ENCODE measurements around the gene EFCAB14. TPM values are rescaled to one million over a fixed set of nuclear protein-coding genes. Genes with fewer than 3 reads are reported as not detected.

The EFCAB14 gene, protein sequence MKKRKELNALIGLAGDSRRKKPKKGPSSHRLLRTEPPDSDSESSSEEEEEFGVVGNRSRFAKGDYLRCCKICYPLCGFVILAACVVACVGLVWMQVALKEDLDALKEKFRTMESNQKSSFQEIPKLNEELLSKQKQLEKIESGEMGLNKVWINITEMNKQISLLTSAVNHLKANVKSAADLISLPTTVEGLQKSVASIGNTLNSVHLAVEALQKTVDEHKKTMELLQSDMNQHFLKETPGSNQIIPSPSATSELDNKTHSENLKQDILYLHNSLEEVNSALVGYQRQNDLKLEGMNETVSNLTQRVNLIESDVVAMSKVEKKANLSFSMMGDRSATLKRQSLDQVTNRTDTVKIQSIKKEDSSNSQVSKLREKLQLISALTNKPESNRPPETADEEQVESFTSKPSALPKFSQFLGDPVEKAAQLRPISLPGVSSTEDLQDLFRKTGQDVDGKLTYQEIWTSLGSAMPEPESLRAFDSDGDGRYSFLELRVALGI
- 26.9 and 30.5 TPM in 2 replicates for total RNA-seq

DNA sequence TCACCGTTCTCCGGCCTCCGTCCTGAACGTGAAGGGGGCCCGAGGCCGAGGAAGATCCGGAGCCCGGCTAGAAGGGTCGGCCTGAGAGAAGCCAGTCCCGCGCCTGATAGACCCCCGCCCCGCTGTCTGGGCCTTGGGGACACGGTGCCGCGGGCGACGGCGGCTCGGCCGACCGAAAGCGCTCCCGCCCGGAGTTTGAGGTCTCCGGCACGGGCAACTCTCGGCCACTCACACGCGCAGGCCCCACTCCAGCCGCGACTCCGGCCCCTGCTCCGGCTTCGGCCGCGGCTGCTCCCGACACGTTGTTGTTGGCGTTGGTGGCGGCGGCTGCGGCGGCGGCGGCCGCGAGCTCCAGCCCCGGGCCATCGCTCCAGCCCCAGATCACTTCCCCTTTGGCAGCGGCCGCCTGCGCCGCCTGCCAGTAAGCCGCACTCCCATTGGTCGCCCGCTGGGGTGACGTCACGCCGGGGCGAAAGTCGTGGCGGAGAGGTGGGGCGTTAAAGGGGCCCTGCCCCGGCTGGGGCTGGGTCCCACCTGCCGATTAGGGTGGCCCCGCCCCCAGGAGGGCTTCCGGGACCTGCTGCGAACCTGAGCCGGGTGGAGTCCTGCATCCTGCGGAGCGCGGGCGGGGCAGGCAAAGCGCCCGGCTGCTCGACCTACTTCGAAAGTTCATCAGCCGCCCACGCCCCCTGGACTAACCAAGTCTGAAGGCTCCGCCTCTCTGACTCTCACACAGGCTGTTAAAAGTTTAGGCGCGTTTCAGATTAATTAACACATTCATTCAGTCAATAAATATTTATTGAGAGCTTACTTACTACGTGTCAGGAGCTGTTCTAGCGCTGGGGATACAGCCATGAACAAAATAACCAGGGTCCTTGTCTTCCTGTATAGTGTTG is at the start of gene EFCAB14:
EFCAB14 (minus strand) TSS at position 388 of the 896 bp plus-strand sequence. CDS start 1,027 bp downstream, outside the sequence.

DNA sequence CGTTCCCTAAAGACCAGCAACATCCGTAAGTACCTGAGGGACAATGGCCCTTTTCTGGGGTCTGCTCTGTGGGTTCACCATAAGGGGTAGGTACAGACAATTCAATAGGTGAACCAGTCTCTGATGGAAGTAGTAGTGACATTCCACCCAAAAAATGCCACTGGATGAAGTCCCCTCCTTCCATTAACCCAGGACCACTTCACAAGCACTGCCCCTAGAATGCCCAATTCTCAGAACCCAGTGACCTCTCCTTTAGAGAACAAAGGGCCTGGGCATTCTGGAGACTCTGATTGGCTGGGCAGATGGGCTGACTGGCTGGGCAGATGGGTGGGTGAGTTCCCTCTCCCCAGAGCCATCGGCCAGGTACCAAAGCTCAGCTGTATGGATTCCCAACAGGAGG is 47.4 kb downstream of the EFCAB14 start, which contains the start of gene TEX38:
TEX38 (plus strand) TSS at position 301 of the 400 bp plus-strand sequence; CDS start at position 382, 81 bp downstream.

DNA sequence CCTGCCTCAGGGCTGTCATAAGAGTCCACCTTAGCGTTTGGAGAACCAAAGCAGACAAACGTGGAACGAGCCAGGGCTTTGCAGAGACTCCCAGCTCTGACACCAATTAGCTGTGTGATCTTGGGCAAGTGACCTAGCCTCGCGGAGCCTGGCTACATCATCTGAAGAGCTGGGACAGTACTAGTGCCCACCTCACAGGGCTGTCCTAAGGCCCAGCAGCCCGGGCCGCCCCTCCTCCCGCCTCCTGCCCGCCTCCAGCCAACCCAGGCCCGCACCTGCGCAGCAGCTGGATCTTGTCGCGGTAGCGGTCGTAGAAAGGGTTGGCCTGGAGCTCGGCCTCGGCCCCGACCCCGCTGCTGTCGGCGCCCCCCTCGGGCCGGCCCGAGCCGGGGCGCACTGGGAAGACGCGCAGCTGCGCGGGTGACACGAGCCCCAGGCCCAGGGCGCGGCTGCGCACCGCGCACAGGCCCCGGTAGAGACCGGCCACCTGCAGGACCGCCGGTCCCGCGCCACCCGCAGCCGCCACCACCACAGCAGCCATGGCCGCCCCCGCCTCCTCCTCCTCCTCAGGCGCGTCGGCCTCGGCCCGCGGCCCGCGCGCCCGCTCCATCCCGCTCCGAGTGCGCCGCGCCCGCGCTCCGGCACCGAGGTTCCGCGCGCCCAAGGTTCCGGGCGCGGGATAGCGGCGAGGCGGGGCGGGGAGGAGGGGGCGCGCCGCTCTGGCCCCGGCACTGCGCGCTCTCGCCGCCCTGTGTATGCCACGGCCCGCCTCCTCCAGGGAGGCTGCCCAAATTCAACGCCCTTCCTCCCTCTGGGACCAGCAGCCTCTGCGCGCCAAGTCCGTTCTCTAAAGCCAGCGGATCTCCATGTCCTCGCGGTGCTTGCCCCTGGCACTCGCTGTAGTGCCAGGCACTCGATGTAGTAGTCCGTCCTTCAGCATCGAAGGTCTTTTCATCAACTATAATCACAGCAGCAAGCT is 50.8 kb downstream of the EFCAB14 start, which contains the start of gene ATPAF1:
ATPAF1 (minus strand) TSS at position 583 of the 979 bp plus-strand sequence; CDS start at position 541, 42 bp downstream.

Other genes starting within 250 kb of the EFCAB14 start
- gene DMBX1, start 229.3 kb downstream of the EFCAB14 start, total RNA-seq = not detected in 2 replicates
- not detected in 2 replicates for gene KNCN, start 167.5 kb downstream of the EFCAB14 start, total RNA-seq
- 16.3 and 21.4 TPM in 2 replicates for gene MKNK1, start 114.8 kb downstream of the EFCAB14 start, total RNA-seq
- gene MOB3C, start 102.3 kb downstream of the EFCAB14 start, total RNA-seq = 8.5 and 11.7 TPM in 2 replicates
- 44.3 and 54.0 TPM in 2 replicates for gene ATPAF1, start 50.8 kb downstream of the EFCAB14 start, total RNA-seq
- not detected in 2 replicates for gene TEX38, start 47.3 kb downstream of the EFCAB14 start, total RNA-seq
- not detected in 2 replicates for gene CYP4B1, start 79.9 kb upstream of the EFCAB14 start, total RNA-seq
- gene CYP4A11, start 222.4 kb upstream of the EFCAB14 start, total RNA-seq = not detected in 2 replicates